ENCODE data around the gene CFAP107.

- TF ChIP-seq POLR2AphosphoS5 (IDR thresholded peaks at IDR 0.05; ENCODE audit: low read depth, low read length), result no peak
- no peak for TF ChIP-seq REST (IDR thresholded peaks at IDR 0.05; ENCODE audit: insufficient read depth in 1 of 2, low read depth in 2 of 2, low read length in 2 of 2)
- TF ChIP-seq SIN3A (IDR thresholded peaks at IDR 0.05; ENCODE audit: borderline replicate concordance, insufficient read depth, low read length), result no peak
- no peak for TF ChIP-seq TAF1 (IDR thresholded peaks at IDR 0.05; ENCODE audit: borderline replicate concordance, insufficient read depth, low read length)
- no peak for TF ChIP-seq FOXP2 (optimal IDR thresholded peaks at IDR 0.05; ENCODE audit: borderline replicate concordance, extremely low read depth, extremely low read length, insufficient read depth)
Measured at GRCh38 chr1:12809933-12810332, 63.9 kb downstream of the CFAP107 start.
